Liver (tissue), 9 donors: ENCODE results near the gene DDX50. TPM values are rescaled to one million over a fixed set of nuclear protein-coding genes. Genes with fewer than 3 reads are reported as not detected.

ENCODE experiments used
- DNase-seq: peaks from one replicate; pipeline ENCODE4 v3.0.0-alpha.2; 2017; ENCODE audit warnings: low spot score
- H3K27ac ChIP-seq, 2 donors: one replicate each; pipeline ENCODE4 v1.7.0; 2013; ENCODE audit warnings: inconsistent platforms in 2 of 2, low read length in 2 of 2, control low read depth in 1 of 2, low read depth in 1 of 2, mild to moderate bottlenecking in 1 of 2
- H3K27me3 ChIP-seq, 4 donors: one replicate each; pipeline versions ENCODE4 v1.6.1 to v1.7.0; 2013; ENCODE audit warnings: low read length in 3 of 4, inconsistent platforms in 1 of 4, mild to moderate bottlenecking in 1 of 4, moderate library complexity in 1 of 4; ENCODE audit not compliant: control insufficient read depth in 4 of 4, insufficient read depth in 4 of 4
- H3K36me3 ChIP-seq, 4 donors: one replicate each; pipeline versions ENCODE4 v1.6.1 to v1.7.0; 2013; ENCODE audit warnings: low read length in 3 of 4, mild to moderate bottlenecking in 3 of 4, low read depth in 1 of 4, moderate library complexity in 1 of 4; ENCODE audit not compliant: control insufficient read depth in 4 of 4, insufficient read depth in 3 of 4
- H3K4me1 ChIP-seq, 4 donors: one replicate each; pipeline versions ENCODE4 v1.6.1 to v1.7.0; 2013; ENCODE audit warnings: low read length in 3 of 4, mild to moderate bottlenecking in 3 of 4, moderate library complexity in 1 of 4; ENCODE audit not compliant: control insufficient read depth in 4 of 4, insufficient read depth in 4 of 4
- H3K4me3 ChIP-seq, 3 donors: one replicate each; pipeline versions ENCODE4 v1.6.1 to v1.7.0; 2013; ENCODE audit warnings: low read length in 3 of 3, control low read depth in 1 of 3, low read depth in 1 of 3, mild to moderate bottlenecking in 1 of 3
- H3K9ac ChIP-seq, 2 donors: one replicate each; pipeline ENCODE4 v1.7.0; 2013; ENCODE audit warnings: low read length in 2 of 2, mild to moderate bottlenecking in 2 of 2, moderate library complexity in 2 of 2, control low read depth in 1 of 2, low read depth in 1 of 2
- H3K9me3 ChIP-seq, 4 donors: one replicate each; pipeline versions ENCODE4 v1.6.1 to v1.7.0; 2013; ENCODE audit warnings: low read length in 3 of 4; ENCODE audit not compliant: control insufficient read depth in 4 of 4
- FOXA1 ChIP-seq: IDR thresholded peaks from 2 replicates; pipeline ENCODE4 v1.6.1; 2016; ENCODE audit warnings: antibody characterized with exemption
- FOXA2 ChIP-seq: IDR thresholded peaks from 2 replicates; pipeline ENCODE4 v1.6.1; 2016; ENCODE audit warnings: antibody characterized with exemption
- GABPA ChIP-seq, 2 donors: IDR thresholded peaks in 1 of 2; conservative IDR thresholded peaks in 1 of 2; 2 replicates each; pipeline ENCODE4 v1.6.1; 2016; ENCODE audit warnings: antibody characterized with exemption in 2 of 2, mild to moderate bottlenecking in 1 of 2, moderate library complexity in 1 of 2
- HNF4A ChIP-seq, 2 donors: conservative IDR thresholded peaks; 2 replicates each; pipeline ENCODE4 v1.6.1; 2016; ENCODE audit warnings: antibody characterized with exemption in 2 of 2, mild to moderate bottlenecking in 2 of 2
- HNF4G ChIP-seq: IDR thresholded peaks from 2 replicates; pipeline ENCODE4 v1.6.1; 2016; ENCODE audit warnings: antibody characterized with exemption
- JUND ChIP-seq, 2 donors: IDR thresholded peaks; 2 replicates each; pipeline ENCODE4 v1.6.1; 2016; ENCODE audit warnings: antibody characterized with exemption in 2 of 2
- NR2F2 ChIP-seq: IDR thresholded peaks from 2 replicates; pipeline ENCODE4 v1.6.1; 2016; ENCODE audit warnings: antibody characterized with exemption
- RAD21 ChIP-seq, 2 donors: IDR thresholded peaks; 2 replicates each; pipeline ENCODE4 v1.6.1; 2016; ENCODE audit warnings: antibody characterized with exemption in 2 of 2, mild to moderate bottlenecking in 2 of 2
- REST ChIP-seq: IDR thresholded peaks from 2 replicates; pipeline ENCODE4 v1.6.1; 2016; ENCODE audit warnings: antibody characterized with exemption, mild to moderate bottlenecking
- RXRA ChIP-seq, 2 donors: IDR thresholded peaks; 2 replicates each; pipeline ENCODE4 v1.6.1; 2017 to 2018; ENCODE audit warnings: antibody characterized with exemption in 2 of 2, mild to moderate bottlenecking in 1 of 2
- TAF1 ChIP-seq: conservative IDR thresholded peaks from 2 replicates; pipeline ENCODE4 v1.6.1; 2016; ENCODE audit warnings: antibody characterized with exemption, mild to moderate bottlenecking
- YY1 ChIP-seq: IDR thresholded peaks from 2 replicates; pipeline ENCODE4 v1.6.1; 2016; ENCODE audit warnings: antibody characterized with exemption, mild to moderate bottlenecking
- WGBS: extraction: QIAGEN DNeasy Blood & Tissue Kit; methylation state at CpG from one replicate; pipeline ENCODE4 v1.1.7; 2013; 5-methylcytosine and 5-hydroxymethylcytosine counted together
- polyA plus RNA-seq, 2 donors: library from polyadenylated mRNA; stranded (reverse) in 1 of 2; unstranded in 1 of 2; fragments of 200-250 nt in 1 of 2; fragments of >200 nt in 1 of 2; fragmentation: Nextera tagmentation in 1 of 2; extraction: Ambion mirVana in 1 of 2; gene quantifications; one replicate each; pipeline versions ENCODE4 v1.2.1 to v1.2.3, GENCODE V29; 2013 to 2015
- total RNA-seq, 2 donors: library from RNA; depleted of rRNA; stranded (reverse); fragments of >200 nt; gene quantifications; one replicate each; pipeline ENCODE4 v1.2.3, GENCODE V29; 2014
- TF ChIP-seq, protein P1 (sequence below): fragments of 150-350 bp; IDR thresholded peaks from 2 replicates; pipeline ENCODE4 v1.5.1; 2017; ENCODE audit warnings: improper control_type of control experiment, low read depth, low read length; ENCODE audit not compliant: missing input control
- TF ChIP-seq, protein P2 (sequence below): IDR thresholded peaks from 2 replicates; pipeline ENCODE4 v1.6.1; 2016; ENCODE audit warnings: antibody characterized with exemption
- TF ChIP-seq, protein P3 (sequence below): IDR thresholded peaks from 2 replicates; pipeline ENCODE4 v1.6.1; 2016; ENCODE audit warnings: antibody characterized with exemption
- TF ChIP-seq, protein P4 (sequence below): IDR thresholded peaks from 2 replicates; pipeline ENCODE4 v1.6.1; 2016; ENCODE audit warnings: antibody characterized with exemption
- donor health status: healthy.
- donor health status: healthy.
- donor health status: healthy.
- donor health status: healthy.
- donor health status: healthy.

The DDX50 gene
- total and polyA plus RNA-seq, 4 donors = 7.0 to 18.8 (median 10.5) TPM

DNA sequence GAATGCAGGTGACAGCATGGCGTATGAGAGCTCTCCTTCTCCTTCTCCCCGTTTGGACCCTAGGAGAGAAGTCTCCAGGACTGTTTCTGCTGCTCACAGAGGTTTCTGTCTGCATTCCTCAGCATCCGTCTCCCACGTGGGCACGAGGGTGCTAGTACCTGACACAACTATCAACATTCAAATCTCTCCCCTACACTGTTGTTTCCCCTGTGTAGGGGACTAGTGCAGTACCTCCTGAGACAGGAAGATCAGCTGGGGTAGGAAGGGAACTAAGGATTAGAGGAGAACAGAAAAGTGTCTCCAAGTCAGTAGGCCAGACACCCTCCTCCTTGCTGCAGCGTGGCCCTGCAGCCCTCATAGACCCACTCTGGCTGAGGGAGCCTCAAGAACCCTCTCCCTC, 44.8 kb upstream of the DDX50 start:
- Histone ChIP-seq H3K27me3 (no peaks in the 10 kb centered on the region), H3K9me3 (peaks cover 0 to 2% (median under 1%) of the 10 kb centered on the region in 4 donors), H3K9ac (no peak overlapping the region), H3K4me3 (no peak overlapping the region), H3K36me3 (no peaks in the 10 kb centered on the region), H3K27ac (no peak overlapping the region), H3K4me1 (no peaks in the 10 kb centered on the region)
- WGBS = 80% methylated on average over 6 of the region's 6 CpGs
- no peak for DNase-seq
- TF ChIP-seq YY1 = no peak
- no peak for TF ChIP-seq GABPA (IDR thresholded peaks at IDR 0.05 in 1 of 2, conservative IDR thresholded peaks at IDR 0.05 in 1 of 2)
- TF ChIP-seq, protein P1, sequence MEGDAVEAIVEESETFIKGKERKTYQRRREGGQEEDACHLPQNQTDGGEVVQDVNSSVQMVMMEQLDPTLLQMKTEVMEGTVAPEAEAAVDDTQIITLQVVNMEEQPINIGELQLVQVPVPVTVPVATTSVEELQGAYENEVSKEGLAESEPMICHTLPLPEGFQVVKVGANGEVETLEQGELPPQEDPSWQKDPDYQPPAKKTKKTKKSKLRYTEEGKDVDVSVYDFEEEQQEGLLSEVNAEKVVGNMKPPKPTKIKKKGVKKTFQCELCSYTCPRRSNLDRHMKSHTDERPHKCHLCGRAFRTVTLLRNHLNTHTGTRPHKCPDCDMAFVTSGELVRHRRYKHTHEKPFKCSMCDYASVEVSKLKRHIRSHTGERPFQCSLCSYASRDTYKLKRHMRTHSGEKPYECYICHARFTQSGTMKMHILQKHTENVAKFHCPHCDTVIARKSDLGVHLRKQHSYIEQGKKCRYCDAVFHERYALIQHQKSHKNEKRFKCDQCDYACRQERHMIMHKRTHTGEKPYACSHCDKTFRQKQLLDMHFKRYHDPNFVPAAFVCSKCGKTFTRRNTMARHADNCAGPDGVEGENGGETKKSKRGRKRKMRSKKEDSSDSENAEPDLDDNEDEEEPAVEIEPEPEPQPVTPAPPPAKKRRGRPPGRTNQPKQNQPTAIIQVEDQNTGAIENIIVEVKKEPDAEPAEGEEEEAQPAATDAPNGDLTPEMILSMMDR = no peak
- TF ChIP-seq RXRA (IDR thresholded peaks at IDR 0.05) = no peak
- TF ChIP-seq JUND (IDR thresholded peaks at IDR 0.05) = no peak
- TF ChIP-seq FOXA2 = no peak
- TF ChIP-seq TAF1 = no peak
- TF ChIP-seq FOXA1 = no peak
- no peak for TF ChIP-seq HNF4A (conservative IDR thresholded peaks at IDR 0.05)
- TF ChIP-seq, protein P2, sequence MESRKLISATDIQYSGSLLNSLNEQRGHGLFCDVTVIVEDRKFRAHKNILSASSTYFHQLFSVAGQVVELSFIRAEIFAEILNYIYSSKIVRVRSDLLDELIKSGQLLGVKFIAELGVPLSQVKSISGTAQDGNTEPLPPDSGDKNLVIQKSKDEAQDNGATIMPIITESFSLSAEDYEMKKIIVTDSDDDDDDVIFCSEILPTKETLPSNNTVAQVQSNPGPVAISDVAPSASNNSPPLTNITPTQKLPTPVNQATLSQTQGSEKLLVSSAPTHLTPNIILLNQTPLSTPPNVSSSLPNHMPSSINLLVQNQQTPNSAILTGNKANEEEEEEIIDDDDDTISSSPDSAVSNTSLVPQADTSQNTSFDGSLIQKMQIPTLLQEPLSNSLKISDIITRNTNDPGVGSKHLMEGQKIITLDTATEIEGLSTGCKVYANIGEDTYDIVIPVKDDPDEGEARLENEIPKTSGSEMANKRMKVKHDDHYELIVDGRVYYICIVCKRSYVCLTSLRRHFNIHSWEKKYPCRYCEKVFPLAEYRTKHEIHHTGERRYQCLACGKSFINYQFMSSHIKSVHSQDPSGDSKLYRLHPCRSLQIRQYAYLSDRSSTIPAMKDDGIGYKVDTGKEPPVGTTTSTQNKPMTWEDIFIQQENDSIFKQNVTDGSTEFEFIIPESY = no peak
- TF ChIP-seq REST = no peak
- TF ChIP-seq NR2F2 = no peak

DNA sequence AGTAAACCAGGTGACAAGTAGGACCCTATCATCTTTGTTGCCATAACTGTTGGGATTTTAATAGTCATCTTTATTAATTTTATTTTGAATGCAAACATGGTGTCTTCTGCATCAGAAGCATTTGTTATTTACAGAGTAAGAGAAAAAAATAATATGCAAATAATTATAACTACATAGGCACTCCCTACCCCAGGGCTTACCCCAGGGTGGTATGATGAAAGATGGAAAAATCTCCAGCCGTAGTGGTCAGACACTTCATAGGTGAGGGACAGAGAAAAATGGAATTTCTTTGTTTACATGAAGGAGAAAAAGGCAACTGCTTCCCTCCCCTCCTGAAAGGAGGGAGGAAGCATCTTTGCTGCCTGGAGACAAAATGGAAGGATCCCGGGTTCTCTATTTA, 44.1 kb upstream of the DDX50 start:
- Histone ChIP-seq H3K9me3 (peaks cover 0 to 2% (median under 1%) of the 10 kb centered on the region in 4 donors), H3K9ac (no peak overlapping the region), H3K27me3 (no peaks in the 10 kb centered on the region), H3K36me3 (no peaks in the 10 kb centered on the region), H3K4me1 (no peaks in the 10 kb centered on the region), H3K27ac (no peak overlapping the region), H3K4me3 (no peak overlapping the region)
- no peak for DNase-seq
- TF ChIP-seq, protein P3, sequence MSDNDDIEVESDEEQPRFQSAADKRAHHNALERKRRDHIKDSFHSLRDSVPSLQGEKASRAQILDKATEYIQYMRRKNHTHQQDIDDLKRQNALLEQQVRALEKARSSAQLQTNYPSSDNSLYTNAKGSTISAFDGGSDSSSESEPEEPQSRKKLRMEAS = no peak
- TF ChIP-seq NR2F2 (no peak), TAF1 (no peak), REST (no peak), HNF4G (no peak), JUND (IDR thresholded peaks at IDR 0.05) (no peak), RXRA (IDR thresholded peaks at IDR 0.05) (no peak), RAD21 (IDR thresholded peaks at IDR 0.05) (no peak), GABPA (IDR thresholded peaks at IDR 0.05 in 1 of 2, conservative IDR thresholded peaks at IDR 0.05 in 1 of 2) (no peak), HNF4A (conservative IDR thresholded peaks at IDR 0.05) (no peak)
- TF ChIP-seq, protein P4, sequence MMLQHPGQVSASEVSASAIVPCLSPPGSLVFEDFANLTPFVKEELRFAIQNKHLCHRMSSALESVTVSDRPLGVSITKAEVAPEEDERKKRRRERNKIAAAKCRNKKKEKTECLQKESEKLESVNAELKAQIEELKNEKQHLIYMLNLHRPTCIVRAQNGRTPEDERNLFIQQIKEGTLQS = no peak
- 92% methylated on average over 2 of the region's 2 CpGs for WGBS
